ENCODE results near the gene MRPL38. TPM values are rescaled to one million over a fixed set of nuclear protein-coding genes. Genes with fewer than 3 reads are reported as not detected.

Gene MRPL38
- total and polyA plus RNA-seq, 4 donors, result 23.0 to 63.9 (median 50.5) TPM

- TF ChIP-seq ZBTB33 (IDR thresholded peaks at IDR 0.05), result no peak
- TF ChIP-seq FOXA2 (IDR thresholded peaks at IDR 0.05), result no peak
- no peak for TF ChIP-seq TAF1 (conservative IDR thresholded peaks at IDR 0.05)
- TF ChIP-seq MAX (IDR thresholded peaks at IDR 0.05), result no peak
- no peak for TF ChIP-seq FOXA1 (IDR thresholded peaks at IDR 0.05)
- no peak for TF ChIP-seq NR2F2 (IDR thresholded peaks at IDR 0.05)
- no peak for TF ChIP-seq GABPA (IDR thresholded peaks at IDR 0.05 in 1 of 2, conservative IDR thresholded peaks at IDR 0.05 in 1 of 2)
- TF ChIP-seq EGR1 (IDR thresholded peaks at IDR 0.05; ENCODE audit: low read depth in 2 of 2), result no peak
- H3K36me3 ChIP-seq (ENCODE audit: control insufficient read depth in 4 of 4, insufficient read depth in 3 of 4, low read depth in 1 of 4, low read length in 3 of 4), result peaks cover 0 to 7% (median 3%) of the 10 kb centered on the region in 4 donors
- WGBS, result 94% methylated on average over 38 of the region's 38 CpGs
- no peaks in the 10 kb centered on the region for H3K27me3 ChIP-seq (ENCODE audit: control insufficient read depth in 4 of 4, insufficient read depth in 4 of 4, low read length in 3 of 4)
- H3K27ac ChIP-seq (ENCODE audit: low read depth in 1 of 2, low read length in 2 of 2), result peak overlapping the region in 1 of 2 donors; percentile 95
- H3K9me3 ChIP-seq (ENCODE audit: control insufficient read depth in 4 of 4, low read length in 3 of 4), result no peaks in the 10 kb centered on the region
- H3K9ac ChIP-seq (ENCODE audit: low read depth in 1 of 2, low read length in 2 of 2), result no peak overlapping the region
- no peak overlapping the region for H3K4me3 ChIP-seq (ENCODE audit: low read depth in 1 of 3, low read length in 3 of 3)
- no peak for DNase-seq (ENCODE audit: low spot score)
- peaks cover 12 to 39% (median 23%) of the 10 kb centered on the region in 4 donors for H3K4me1 ChIP-seq (ENCODE audit: control insufficient read depth in 4 of 4, insufficient read depth in 4 of 4, low read length in 3 of 4)
Measured at GRCh38 chr17:75874323-75875181, 30.1 kb downstream of the MRPL38 start.

GRCh38 chr17:75873587-75874322 lies 30.9 kb downstream of the MRPL38 start:
- DNase-seq (ENCODE audit: low spot score), result no peak
- 85% methylated on average over 11 of the region's 11 CpGs for WGBS
- H3K9ac ChIP-seq (ENCODE audit: low read depth in 1 of 2, low read length in 2 of 2), result no peak overlapping the region

More at GRCh38 chr17:75873587-75874322, 30.9 kb downstream of the MRPL38 start:
- H3K4me1 ChIP-seq (ENCODE audit: control insufficient read depth in 4 of 4, insufficient read depth in 4 of 4, low read length in 3 of 4), result peaks cover 12 to 37% (median 23%) of the 10 kb centered on the region in 4 donors
- H3K27me3 ChIP-seq (ENCODE audit: control insufficient read depth in 4 of 4, insufficient read depth in 4 of 4, low read length in 3 of 4), result no peaks in the 10 kb centered on the region
- H3K9me3 ChIP-seq (ENCODE audit: control insufficient read depth in 4 of 4, low read length in 3 of 4), result no peaks in the 10 kb centered on the region
- no peak overlapping the region for H3K27ac ChIP-seq (ENCODE audit: low read depth in 1 of 2, low read length in 2 of 2)
- H3K4me3 ChIP-seq (ENCODE audit: low read depth in 1 of 3, low read length in 3 of 3), result no peak overlapping the region
- peaks cover 0 to 7% (median 3%) of the 10 kb centered on the region in 4 donors for H3K36me3 ChIP-seq (ENCODE audit: control insufficient read depth in 4 of 4, insufficient read depth in 3 of 4, low read depth in 1 of 4, low read length in 3 of 4)
- TF ChIP-seq HNF4G (IDR thresholded peaks at IDR 0.05) (no peak), RXRA (IDR thresholded peaks at IDR 0.05) (no peak), HNF4A (conservative IDR thresholded peaks at IDR 0.05) (no peak), TAF1 (conservative IDR thresholded peaks at IDR 0.05) (no peak), EGR1 (IDR thresholded peaks at IDR 0.05; ENCODE audit: low read depth in 2 of 2) (no peak), NR2F2 (IDR thresholded peaks at IDR 0.05) (no peak), SP1 (IDR thresholded peaks at IDR 0.05) (no peak), ATF3 (IDR thresholded peaks at IDR 0.05) (no peak), RAD21 (IDR thresholded peaks at IDR 0.05) (no peak), YY1 (IDR thresholded peaks at IDR 0.05) (no peak), GABPA (IDR thresholded peaks at IDR 0.05 in 1 of 2, conservative IDR thresholded peaks at IDR 0.05 in 1 of 2) (no peak), ZBTB33 (IDR thresholded peaks at IDR 0.05) (no peak), FOXA1 (IDR thresholded peaks at IDR 0.05) (no peak), FOXA2 (IDR thresholded peaks at IDR 0.05) (no peak), JUND (IDR thresholded peaks at IDR 0.05) (no peak)
